Stimulated activated CD4-positive, alpha-beta T cell treated with anti-CD3 and anti-CD28 coated beads, Interleukin-2, amount 100 ng/mL, for 48 hours (primary cell): Measurements from ENCODE around the gene IL4.
"Not testable (repeated sequence)": the region's sequence is repeated elsewhere in the genome, so short reads cannot be mapped to it uniquely, and the experiment has no call there.

Experiments used
- DNase-seq, 2 donors: peaks; one replicate each; pipeline ENCODE4 v3.0.0-alpha.2; 2020

IL4 gene

DNA sequence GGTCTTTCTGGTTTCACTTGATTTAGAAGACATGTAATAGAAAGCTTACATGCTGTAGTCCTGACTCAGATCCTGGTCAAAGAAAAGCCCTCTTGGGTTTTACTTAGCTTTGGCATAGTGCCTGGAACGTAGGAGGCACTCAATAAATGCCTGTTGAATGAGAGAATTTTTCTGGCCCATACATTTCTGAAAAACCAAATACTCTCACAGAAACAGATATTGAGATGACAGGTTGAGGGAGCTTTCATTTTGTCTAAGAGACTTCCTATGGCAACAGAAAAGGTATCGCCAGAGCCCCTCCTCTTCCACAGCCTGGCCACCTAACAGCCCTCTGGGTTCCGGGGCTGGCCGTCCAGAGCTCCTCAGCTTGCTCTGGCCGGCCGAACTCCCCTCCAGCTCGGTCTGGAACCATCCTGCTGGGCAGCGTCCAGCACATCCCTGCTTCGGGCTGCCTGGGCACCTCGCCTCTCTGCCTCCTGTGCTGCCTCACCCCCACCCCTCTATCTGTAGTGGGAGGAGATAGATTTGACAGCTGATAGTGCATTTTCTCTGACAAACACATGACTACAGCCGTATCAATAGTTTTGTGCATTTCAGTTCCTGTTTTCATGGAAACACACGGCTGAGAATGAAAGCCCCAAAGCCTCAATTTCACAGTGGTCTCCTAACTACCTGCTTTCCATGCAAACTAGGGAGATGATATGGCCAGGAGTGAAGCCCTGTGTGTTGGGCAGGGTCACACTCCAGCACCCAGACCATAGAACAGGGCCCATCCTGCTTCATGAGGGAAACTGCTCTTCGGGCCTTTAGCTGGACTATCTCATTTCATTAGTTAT is 1.1 kb downstream of the IL4 start:
- DNase-seq: no peak

DNA sequence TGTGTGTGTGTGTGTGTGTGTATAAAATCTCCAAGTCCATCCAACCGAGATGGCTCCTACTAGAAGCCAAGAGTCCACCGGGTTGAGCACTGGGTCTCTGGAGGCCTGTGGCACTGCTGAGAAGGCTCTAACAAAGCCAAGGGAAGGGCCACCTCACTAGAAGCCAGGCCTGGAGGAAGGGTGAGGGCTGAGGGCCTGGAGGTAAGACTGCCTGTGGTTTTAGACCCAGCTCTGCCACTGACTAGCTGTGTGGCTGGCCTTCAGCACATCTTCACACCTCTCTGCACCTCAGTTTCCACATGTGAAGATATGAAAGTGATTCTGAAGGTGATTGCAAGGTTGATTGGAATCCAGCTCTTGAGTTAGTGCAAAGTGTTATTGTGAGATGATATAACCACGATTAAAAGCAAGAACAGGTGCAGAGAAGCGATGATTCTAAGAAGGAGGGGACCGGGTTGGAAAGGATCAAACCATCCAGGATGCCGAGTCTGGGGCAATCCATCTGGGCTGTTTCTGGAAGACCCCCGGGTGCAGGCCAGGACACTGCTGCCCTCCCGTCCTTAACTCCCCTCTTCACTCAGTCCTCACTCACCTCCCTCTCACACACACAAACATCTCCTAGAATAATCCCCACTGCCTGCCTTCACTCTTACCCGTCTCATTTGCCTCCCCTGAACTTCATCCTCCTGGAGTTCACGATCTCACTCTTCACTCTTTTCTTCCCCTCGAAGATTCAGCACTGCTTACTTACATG is 2.3 kb downstream of the IL4 start:
- DNase-seq: no peak

DNA sequence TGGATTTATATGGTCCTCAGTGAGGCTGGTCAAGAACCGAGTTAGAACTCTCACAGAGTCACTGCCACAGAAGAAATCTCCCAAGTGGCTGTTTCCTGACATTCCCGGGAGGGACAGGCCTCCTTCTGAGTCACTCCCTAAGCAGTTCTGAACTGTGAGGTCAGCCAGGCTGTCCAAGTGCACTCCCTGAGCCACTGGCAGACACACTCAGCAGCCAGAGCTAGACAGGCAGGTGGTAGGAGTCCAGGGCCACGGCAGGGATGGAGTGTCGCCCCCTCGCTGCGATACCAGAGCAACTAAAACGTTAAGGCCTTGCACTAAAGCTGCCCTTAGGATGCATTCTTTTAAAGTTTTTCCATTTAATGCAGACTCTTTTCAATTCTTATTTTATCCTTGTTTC is 3.4 kb downstream of the IL4 start:
- no peak for DNase-seq

DNA sequence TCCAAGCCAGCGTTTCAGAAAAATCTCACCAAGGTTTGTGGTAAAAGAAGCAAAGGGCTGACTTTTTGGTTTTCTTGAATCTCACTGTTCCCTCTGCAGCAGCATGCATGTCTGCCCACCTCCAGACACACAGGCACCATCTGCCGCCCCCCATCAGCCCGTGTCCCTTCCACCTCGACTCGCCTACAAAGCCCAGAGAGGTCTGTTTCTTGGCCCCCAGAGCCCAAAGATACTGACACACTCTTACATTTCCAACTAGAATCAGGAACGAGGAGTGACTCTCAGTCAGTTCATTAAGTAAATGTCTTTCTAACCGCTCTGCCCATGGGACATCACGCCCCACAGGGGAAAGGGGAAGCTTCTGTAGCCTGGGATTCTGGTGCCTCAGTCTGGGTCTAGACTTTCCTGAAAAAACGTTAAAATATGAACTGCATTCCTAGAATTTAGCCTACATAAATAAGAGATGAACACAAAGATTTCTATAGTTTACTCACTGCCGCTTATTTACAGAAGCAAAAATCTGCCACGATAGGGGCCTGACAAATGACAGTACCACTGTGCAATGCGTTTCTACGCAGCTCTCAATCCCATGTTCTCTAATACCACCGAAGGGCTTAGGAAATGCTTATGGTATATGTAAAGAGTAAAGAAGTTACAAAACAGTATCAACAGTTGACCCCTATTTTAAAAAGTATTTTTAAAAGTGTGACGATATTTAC is 4.1 kb downstream of the IL4 start:
- no peak for DNase-seq

DNA sequence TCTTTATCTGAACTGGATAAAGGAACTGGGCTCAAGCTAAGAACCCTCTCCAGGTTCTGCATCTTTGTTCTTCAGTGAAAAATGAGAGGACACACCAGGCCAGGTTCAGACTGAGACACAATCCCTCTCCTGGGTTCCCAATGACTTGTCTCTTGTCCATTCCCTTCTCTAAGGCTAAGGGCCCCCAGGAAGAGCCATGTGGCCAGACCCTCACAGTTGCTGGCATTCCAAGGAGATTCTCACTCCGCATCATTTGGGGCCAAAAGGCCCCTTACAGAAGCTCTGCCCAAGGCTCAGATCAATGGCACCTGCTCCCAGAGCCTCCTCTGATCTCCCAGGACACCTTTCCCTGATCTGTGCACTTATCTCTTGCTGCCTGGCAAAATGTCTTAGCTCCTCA is 4.9 kb downstream of the IL4 start:
- DNase-seq: no peak

DNA sequence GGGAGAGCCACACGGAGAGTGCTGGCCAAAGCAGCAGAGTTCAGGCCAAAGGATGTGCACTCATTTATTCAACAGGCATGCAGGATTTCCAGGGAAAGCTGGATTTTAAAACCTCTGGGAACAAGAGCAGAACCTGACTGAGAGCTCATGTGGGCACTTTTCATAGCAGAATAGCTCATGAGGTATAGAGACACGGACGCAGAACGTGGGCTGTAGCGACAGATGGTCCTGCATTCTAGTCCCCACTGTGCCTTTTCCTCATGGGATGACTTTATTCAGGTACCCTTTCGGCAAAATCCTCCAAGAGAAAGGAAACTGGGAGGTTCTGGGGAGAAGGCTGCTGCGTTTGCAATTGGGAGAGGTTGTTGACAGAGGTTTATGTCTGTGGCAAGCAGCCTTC is 5.4 kb downstream of the IL4 start:
- DNase-seq: no peak

DNA sequence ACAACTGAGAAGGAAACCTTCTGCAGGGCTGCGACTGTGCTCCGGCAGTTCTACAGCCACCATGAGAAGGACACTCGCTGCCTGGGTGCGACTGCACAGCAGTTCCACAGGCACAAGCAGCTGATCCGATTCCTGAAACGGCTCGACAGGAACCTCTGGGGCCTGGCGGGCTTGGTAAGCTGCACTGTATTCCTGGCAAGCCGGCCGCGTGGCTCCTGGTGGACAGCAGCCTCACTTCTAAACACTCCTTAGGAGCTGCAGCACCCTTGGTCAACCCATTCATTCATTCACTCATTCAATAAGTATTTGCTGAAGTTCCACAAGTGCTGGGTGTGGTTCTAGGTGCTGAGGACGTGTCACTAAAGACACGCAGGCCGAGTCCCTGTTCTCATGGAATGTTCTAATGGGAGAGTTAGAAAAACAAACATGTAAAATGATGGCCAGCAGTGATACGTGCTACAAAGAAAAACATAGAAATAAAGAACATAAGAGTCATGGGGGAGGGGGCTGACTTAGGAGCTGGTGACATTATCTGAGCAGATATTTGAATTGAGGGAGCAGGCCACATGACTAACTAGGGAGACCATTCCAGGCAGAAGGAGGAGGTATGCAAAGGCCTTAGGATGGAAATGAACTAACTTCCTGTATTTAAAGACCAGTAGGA is 6.1 kb downstream of the IL4 start:
- DNase-seq: no peak

GRCh38 chr5:132680780-132681475 is 7.1 kb downstream of the IL4 start:
- no peak for DNase-seq

- no peak for DNase-seq
Measured at GRCh38 chr5:132681476-132681831, 7.7 kb downstream of the IL4 start.

DNA sequence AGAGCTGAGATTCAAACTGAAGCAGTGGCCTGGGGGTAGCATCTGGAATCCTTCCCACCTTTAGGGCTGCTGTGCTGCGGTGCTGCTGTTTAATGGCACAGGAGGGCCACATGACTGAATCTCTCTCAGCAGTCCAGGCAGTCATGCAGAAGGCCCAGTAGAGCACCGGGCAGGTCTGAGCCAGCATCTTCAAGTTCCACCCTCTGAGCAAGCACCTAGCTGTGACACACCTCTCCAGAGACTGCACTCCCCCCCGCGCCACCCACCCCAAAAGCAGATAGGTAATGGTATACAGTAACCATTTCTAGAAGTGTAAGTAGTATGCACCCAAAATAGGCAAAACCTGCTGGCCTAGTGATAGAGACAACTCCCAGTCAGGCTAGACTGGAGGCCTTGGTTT is 8.2 kb downstream of the IL4 start:
- DNase-seq: no peak

DNA sequence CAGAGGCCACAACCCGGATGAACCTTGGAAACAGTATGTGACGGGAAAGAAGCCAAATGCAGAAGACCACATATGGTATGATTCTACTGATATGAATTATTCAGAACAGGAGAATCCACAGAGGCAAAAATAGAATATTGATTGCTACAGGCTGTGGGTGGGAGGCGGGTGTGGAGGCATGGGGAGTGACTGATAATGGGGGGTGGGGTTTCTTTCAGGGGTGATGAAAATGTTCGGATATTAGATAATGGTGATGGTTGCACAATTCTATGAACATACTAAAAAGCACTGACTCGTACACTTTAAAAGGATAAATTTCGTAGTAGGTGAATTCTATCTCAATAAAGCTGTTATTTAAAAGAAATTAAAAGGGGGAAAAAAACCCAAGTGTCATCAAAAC is 10.7 kb downstream of the IL4 start:
- no peak for DNase-seq

DNA sequence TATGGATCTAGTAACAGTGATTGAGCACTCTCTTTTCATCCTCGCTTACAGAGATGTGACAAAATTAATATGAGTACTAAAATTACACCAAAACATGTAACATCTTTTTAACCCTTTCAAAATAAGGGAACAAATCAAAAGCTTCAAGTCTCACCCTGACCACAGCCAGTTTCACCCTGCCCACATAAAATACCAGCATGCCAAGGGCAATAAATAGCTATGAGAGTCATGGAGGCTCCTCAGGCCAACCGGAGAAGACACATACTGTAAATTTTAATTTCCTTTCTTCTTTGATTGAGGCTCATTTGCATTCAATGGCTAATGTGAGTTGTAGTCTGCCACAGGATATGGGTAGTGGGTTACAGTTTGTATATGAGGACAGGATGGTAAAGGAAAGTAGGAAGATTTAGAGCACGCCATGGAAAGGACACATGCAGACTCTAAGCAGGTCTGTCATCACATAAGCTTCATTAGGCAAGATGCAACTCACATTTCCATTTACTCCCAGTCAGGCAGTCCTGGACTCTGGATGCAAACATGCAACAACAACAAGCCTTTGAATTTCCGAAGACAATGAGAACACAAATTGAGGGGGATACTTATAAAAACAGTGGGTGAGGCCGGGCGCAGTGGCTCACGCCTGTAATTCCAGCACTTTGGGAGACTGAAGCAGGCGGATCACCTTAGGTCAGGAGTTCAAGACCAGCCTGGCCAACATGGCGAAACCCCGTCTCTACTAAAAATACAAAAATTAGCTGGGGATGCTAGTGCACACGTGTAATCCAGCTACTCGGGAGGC is 11.3 kb downstream of the IL4 start:
- DNase-seq: no peak

- DNase-seq: no peak
Measured at GRCh38 chr5:132686193-132686592, 12.4 kb downstream of the IL4 start.

- DNase-seq: no peak
Measured at GRCh38 chr5:132687995-132688394, 14.2 kb downstream of the IL4 start.

DNA sequence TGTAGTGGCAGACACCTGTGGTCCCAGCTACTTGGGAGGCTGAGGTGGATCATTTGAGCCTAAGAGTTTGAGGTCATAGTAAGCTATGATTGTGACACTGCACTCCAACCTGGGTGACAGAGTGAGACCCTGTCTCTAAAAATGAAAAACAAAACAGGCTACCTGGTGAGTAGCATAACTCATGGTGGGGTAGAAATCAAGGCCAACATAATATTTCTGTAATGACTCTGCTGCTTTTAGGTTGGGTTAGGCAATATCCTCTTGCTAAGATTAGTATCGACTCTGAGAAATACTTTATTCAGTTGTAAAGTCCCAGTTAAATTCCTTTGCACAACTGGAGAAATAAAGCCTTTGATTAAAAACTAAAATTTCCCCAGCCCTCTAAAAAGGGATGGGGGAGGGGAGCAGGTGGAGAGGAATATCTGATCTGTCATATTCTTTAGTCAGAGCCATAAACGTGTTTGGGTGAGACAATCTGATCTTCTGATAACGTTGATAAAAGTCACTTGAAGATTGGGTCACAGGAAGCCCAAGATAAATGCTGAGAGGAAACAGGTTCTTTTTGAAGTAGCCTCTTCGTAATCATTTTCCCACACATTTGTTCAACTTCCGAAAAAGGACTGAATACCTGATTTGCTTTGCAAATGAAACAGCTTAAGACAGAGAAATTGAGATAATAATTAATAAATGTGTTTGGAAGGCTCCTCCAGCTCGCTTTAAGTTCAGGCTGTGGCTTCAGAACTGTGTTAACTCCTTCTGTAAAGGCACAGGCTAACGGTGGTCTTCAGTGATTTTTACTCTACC is 14.9 kb downstream of the IL4 start:
- DNase-seq: no peak

DNA sequence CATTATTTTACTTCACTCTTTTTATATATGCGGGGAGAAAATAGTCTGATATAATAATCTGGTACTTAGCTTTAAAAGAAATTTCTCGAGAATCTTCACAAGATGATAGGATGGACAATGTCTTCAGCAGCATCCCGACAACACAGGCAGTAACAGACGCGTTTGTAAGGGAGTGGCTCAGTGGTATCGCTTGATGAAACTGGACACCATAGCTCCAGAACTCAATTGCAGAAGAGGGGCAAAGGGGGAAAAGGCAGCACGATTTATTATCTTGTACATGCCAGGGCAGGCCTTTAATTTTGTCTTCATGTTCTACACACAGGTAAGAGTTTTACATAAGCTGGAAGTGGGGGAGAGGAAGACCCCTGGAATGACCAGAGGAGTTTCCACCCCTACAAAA is 15.7 kb downstream of the IL4 start:
- no peak for DNase-seq

GRCh38 chr5:132690156-132690555 is 16.4 kb downstream of the IL4 start:
- DNase-seq: no peak

- not testable (repeated sequence) for DNase-seq
Measured at GRCh38 chr5:132691755-132692631, 18.2 kb downstream of the IL4 start.

DNA sequence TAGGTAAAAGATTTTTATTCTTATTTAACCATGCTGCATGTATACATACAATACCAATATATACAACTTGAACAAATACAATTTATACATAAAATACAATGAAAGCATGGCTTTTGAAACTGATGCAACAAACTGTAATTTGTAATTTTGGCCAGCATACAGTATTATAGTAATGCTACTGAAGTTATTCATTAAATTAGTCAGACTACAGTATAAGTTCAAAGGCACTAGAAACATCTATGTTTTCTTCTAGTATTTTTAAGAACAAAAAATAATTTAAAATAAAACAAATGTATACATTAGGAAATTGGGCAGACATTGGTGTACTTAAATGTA is 18.8 kb downstream of the IL4 start:
- DNase-seq: no peak

DNA sequence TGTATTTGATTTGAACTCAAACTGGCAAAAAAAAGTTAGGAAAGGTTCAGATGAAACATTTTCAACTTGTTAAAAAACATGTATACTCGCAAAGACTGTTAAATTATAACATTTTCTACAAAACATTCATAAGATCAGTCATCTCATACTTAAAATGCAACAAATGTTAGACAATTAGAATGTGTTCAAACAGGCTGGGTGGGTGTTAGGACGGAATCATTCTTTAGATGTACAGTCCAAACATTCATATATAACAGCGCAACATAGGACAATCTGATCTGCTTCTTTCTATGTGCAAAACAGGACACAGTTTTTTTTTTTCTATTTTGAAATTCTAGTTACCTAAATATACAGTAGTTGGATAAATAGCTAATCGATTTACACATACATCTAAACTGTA is 22.2 kb downstream of the IL4 start:
- no peak for DNase-seq
